HepG2 (cell line): ENCODE measurements around the gene RPP25L. TPM values are rescaled to one million over a fixed set of nuclear protein-coding genes. Genes with fewer than 3 reads are reported as not detected.

Source experiments
- ATAC-seq: fragments of 200-7000 bp; cut with Tn5 transposase; 3 replicates; pipeline ENCODE4 v1.9.1; 2020; ENCODE audit warnings: mild to moderate bottlenecking, moderate library complexity
- BruUV-seq: library from RNA; stranded (reverse); fragments of 400-500 nt; replicated peaks from 2 replicates; lab custom pipeline; 2021; lab: Mats Ljungman, UMichigan
- CTCF ChIA-PET: fragments of 300-600 bp; formaldehyde crosslinking; extraction: SDS; loops from one replicate; lab custom pipeline; 2021; ENCODE audit warnings: low total read pairs, inconsistent platforms, low intra/inter-chr PET ratio; lab: Yijun Ruan, JAX
- POLR2A ChIA-PET: fragments of 350-600 bp; sonication (Branson Sonifier 250); formaldehyde crosslinking; loops from one replicate; lab custom pipeline; 2020; ENCODE audit warnings: antibody characterized with exemption, inconsistent platforms; lab: Yijun Ruan, JAX
- DNase-seq: peaks from one replicate; pipeline ENCODE4 v3.0.0-alpha.2; 2015; ENCODE audit warnings: low spot score
- FAIRE-seq: peaks from 3 replicates; lab custom pipeline; 2011; peaks lifted over from hg19 to GRCh38; lab: Jason Lieb, UNC
- H2AFZ ChIP-seq: one replicate; pipeline ENCODE4 v1.6.1; 2011; ENCODE audit warnings: low read length, inconsistent platforms
- H3K27ac ChIP-seq: fragments of 300-600 bp; 3 replicates; pipeline ENCODE4 v1.8.0; 2011; ENCODE audit warnings: mixed run types, mild to moderate bottlenecking, mixed read lengths, low read length, inconsistent platforms; ENCODE audit not compliant: insufficient read depth; ENCODE audit errors: extremely low read length
- H3K27me3 ChIP-seq, 2 experiments: fragments of 200-600 bp in 1 of 2; 2 replicates in 1 of 2; 3 replicates in 1 of 2; pipeline versions ENCODE4 v1.6.0 to v1.8.0; 2011; ENCODE audit warnings: low read length in 2 of 2, mild to moderate bottlenecking in 2 of 2, moderate library complexity in 2 of 2, inconsistent platforms in 1 of 2; ENCODE audit not compliant: insufficient read depth in 2 of 2, control insufficient read depth in 1 of 2
- H3K36me3 ChIP-seq, 2 experiments: fragments of 200-600 bp in 1 of 2; replicated peaks in 1 of 2; 2 replicates in 1 of 2; 3 replicates in 1 of 2; pipeline versions ENCODE4 v1.5.1 to v1.8.0; 2011; ENCODE audit warnings: low read length in 2 of 2, inconsistent platforms in 1 of 2; ENCODE audit not compliant: insufficient read depth in 2 of 2, control insufficient read depth in 1 of 2
- H3K4me1 ChIP-seq: 2 replicates; pipeline ENCODE4 v1.5.1; 2012; ENCODE audit warnings: low read length, inconsistent platforms; ENCODE audit not compliant: insufficient read depth
- H3K4me2 ChIP-seq: 2 replicates; pipeline ENCODE4 v1.6.0; 2011; ENCODE audit warnings: low read depth, low read length, inconsistent platforms
- H3K4me3 ChIP-seq, 3 experiments: fragments of 200-600 bp in 1 of 3; sonication (generic), shearing (Covaris generic) in 1 of 3; replicated peaks in 1 of 3; 2 replicates each; pipeline ENCODE4 v1.5.1; 2011 to 2016; ENCODE audit warnings: low read length in 3 of 3, inconsistent platforms in 2 of 3, low read depth in 2 of 3, mild to moderate bottlenecking in 2 of 3, control low read depth in 1 of 3, mixed read lengths in 1 of 3; ENCODE audit not compliant: insufficient read depth in 1 of 3
- H3K79me2 ChIP-seq: one replicate; pipeline ENCODE4 v1.6.1; 2011; ENCODE audit warnings: low read length, inconsistent platforms; ENCODE audit not compliant: insufficient read depth
- H3K9ac ChIP-seq: 2 replicates; pipeline ENCODE4 v1.6.0; 2011; ENCODE audit warnings: mild to moderate bottlenecking, low read depth, low read length, inconsistent platforms; ENCODE audit not compliant: insufficient read depth
- H3K9me3 ChIP-seq: 2 replicates; pipeline ENCODE4 v1.5.1; 2012; ENCODE audit warnings: mild to moderate bottlenecking, low read length
- H4K20me1 ChIP-seq: 2 replicates; pipeline ENCODE4 v1.6.0; 2011; ENCODE audit warnings: inconsistent platforms, mild to moderate bottlenecking, low read length, moderate library complexity; ENCODE audit not compliant: insufficient read depth
- HNF4A ChIP-seq: sonication (generic); formaldehyde crosslinking; IDR thresholded peaks from 2 replicates; pipeline ENCODE4 v1.4.0; 2020; ENCODE audit warnings: missing genetic modification reagents
- NR1H2 ChIP-seq: sonication (generic); formaldehyde crosslinking; IDR thresholded peaks from 2 replicates; pipeline ENCODE4 v1.8.1; 2022; ENCODE audit warnings: low read depth, missing genetic modification reagents, borderline replicate concordance
- SIN3B ChIP-seq: fragments of 150-350 bp; IDR thresholded peaks from 2 replicates; pipeline ENCODE4 v1.6.1; 2014; ENCODE audit warnings: low read length
- TBP ChIP-seq: sonication (generic); formaldehyde crosslinking; IDR thresholded peaks from 2 replicates; pipeline ENCODE4 v1.5.0; 2020; ENCODE audit warnings: missing genetic modification reagents
- ZMYM3 ChIP-seq: sonication (generic); formaldehyde crosslinking; IDR thresholded peaks from 2 replicates; pipeline ENCODE4 v1.5.1; 2020; ENCODE audit warnings: mild to moderate bottlenecking, missing genetic modification reagents
- ZNF292 ChIP-seq: sonication (generic); formaldehyde crosslinking; IDR thresholded peaks from 2 replicates; pipeline ENCODE4 v1.8.1; 2022; ENCODE audit warnings: mild to moderate bottlenecking, low read depth, missing genetic modification reagents, borderline replicate concordance
- ZNF562 ChIP-seq: sonication (generic); formaldehyde crosslinking; IDR thresholded peaks from 2 replicates; pipeline ENCODE4 v1.8.0; 2022; ENCODE audit warnings: missing genetic modification reagents, borderline replicate concordance
- WGBS: methylation state at CpG from one replicate; pipeline ENCODE4 v1.1.6; 2017; ENCODE audit warnings: low lambda C conversion rate; 5-methylcytosine and 5-hydroxymethylcytosine counted together
- in situ Hi-C: cut with HindIII; loops from 2 replicates; pipeline ENCODE4 v1.10.0; 2017; ENCODE audit warnings: low pct_unique_long_range_greater_than_20kb; ENCODE audit not compliant: extremely low pct_ligation_motif_present
- intact Hi-C: fragments of 100-400 bp; cut with micrococcal nuclease; formaldehyde crosslinking; loops from one replicate; pipeline ENCODE4 v1.10.0; 2022; ENCODE audit not compliant: unreplicated experiment
- polyA plus RNA-seq, 8 experiments: library from polyadenylated mRNA; depleted of rRNA in 3 of 8; stranded (reverse) in 7 of 8; unstranded in 1 of 8; fragments of >200 nt; fragmentation: Illumina TruSeq in 4 of 8; extraction: Trizol in 4 of 8; gene quantifications; 2 replicates each; pipeline versions ENCODE4 v1.2.1 to v1.2.3, GENCODE V29; 2011 to 2016; ENCODE audit warnings: low read depth in 4 of 8, missing spikeins in 1 of 8, mixed read lengths in 1 of 8; ENCODE audit not compliant: insufficient read depth in 1 of 8
- total RNA-seq, 5 experiments: library from RNA; depleted of rRNA; stranded (reverse); fragments of >200 nt; fragmentation: Illumina TruSeq; extraction: Trizol; gene quantifications; 2 replicates each; pipeline ENCODE4 v1.2.3, GENCODE V29; 2016; ENCODE audit warnings: low read depth in 1 of 5
- TF ChIP-seq, protein P1 (sequence below): sonication (generic); formaldehyde crosslinking; IDR thresholded peaks from 2 replicates; pipeline ENCODE4 v1.4.0; 2020; ENCODE audit warnings: mild to moderate bottlenecking, low read depth, missing genetic modification reagents

The RPP25L gene
- total and polyA plus RNA-seq, 2 of the 13 experiments (the other 11 are each of a cell fraction or from before 2014, with no cell fraction given) = 24.5 to 27.3 TPM

DNA sequence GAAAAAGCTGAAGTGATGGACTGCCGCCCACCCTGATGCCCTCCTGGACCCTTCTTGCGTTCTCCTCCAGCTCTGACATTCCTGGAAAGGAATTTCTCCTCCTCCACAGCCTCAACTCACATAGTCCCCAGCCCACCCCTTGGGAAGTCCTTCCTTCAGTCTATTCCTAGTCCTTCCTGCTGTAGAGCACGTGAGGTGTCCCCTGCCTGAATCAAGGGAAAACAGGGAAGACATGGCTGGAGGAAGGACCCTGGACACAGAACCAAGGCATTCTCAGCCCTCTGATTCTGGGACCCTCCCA, 13.2 kb upstream of the RPP25L start:
- no peaks in the 10 kb centered on the region for H3K9me3 ChIP-seq
- in situ Hi-C loops = no loop called here
- no TSS peak for BruUV-seq
- H3K4me3 ChIP-seq = no peak overlapping the region
- TF ChIP-seq SIN3B (no peak), ZMYM3 (CRISPR knock-in tag) (peak; percentile 28; the same call in 1 of the 2 replicates)
- ATAC-seq (no peak), DNase-seq (no peak), FAIRE-seq (no peak)
- WGBS = 14% methylated on average over 3 of the region's 3 CpGs
- H3K4me2 ChIP-seq = no peak overlapping the region
- peaks cover 32% of the 10 kb centered on the region for H3K4me1 ChIP-seq
- POLR2A ChIA-PET = no interaction called here
- no peak overlapping the region for H2AFZ ChIP-seq
- no peak overlapping the region for H3K9ac ChIP-seq
- H4K20me1 ChIP-seq = no peaks in the 10 kb centered on the region
- H3K27me3 ChIP-seq = peaks cover 4 to 20% of the 10 kb centered on the region in 2 experiments; a peak in 3 of 5 replicates
- no peak overlapping the region for H3K27ac ChIP-seq
- H3K36me3 ChIP-seq = no peaks in the 10 kb centered on the region
- CTCF ChIA-PET = no interaction called here
- intact Hi-C loops = no loop called here
- H3K79me2 ChIP-seq = no peaks in the 10 kb centered on the region

DNA sequence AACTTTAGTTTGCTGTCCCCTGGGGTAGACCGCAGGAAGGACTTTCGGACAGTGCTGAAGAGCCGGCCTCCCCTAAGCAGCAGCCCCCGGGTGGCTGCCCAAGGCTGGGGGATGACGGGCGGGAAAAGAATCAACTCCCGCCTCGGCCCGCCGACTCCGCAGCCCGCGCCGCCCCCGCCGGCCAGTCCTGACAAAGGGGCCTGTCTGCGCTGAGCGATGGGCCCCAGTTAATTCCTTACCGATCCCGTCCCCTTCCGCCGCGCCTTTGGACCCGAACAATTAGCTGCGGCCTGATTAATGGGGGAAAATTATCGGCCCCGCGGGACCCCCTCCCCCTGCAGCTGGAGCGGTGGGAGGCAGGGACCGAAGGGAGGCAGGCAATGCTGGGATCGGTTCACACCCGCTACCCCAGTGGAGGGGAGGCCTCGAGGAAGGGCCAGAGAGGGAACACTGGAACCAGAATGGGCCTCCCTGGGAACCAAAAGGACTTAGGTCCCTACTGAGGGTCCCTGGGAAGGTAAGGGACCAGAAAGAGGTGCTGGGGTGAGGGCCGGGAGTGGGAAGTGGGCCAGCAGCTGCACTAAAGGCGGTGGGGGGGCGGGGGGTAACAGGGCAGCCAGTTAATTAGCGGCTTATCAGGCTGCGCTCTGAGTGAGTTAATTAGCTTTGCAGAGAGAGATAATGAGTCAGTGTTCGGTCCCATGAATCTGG, 12.7 kb upstream of the RPP25L start:
- BruUV-seq = no TSS peak
- DNase-seq (no peak), FAIRE-seq (no peak)
- intact Hi-C loops (no loop called here), in situ Hi-C loops (no loop called here)
- ChIA-PET CTCF (no interaction called here), POLR2A (no interaction called here)
- 67% methylated on average over 38 of the region's 39 CpGs for WGBS
- no peak overlapping the region for H3K27ac ChIP-seq
- no peaks in the 10 kb centered on the region for H3K79me2 ChIP-seq
- H3K4me1 ChIP-seq = peaks cover 29% of the 10 kb centered on the region
- no peaks in the 10 kb centered on the region for H3K9me3 ChIP-seq
- no peak overlapping the region for H2AFZ ChIP-seq
- H4K20me1 ChIP-seq = no peaks in the 10 kb centered on the region
- H3K4me3 ChIP-seq = no peak overlapping the region
- H3K4me2 ChIP-seq = no peak overlapping the region
- no peaks in the 10 kb centered on the region for H3K36me3 ChIP-seq
- H3K27me3 ChIP-seq = peaks cover 4 to 20% of the 10 kb centered on the region in 2 experiments; a peak in 3 of 5 replicates
- H3K9ac ChIP-seq = no peak overlapping the region
- no peak for TF ChIP-seq TBP (CRISPR knock-in tag)
- TF ChIP-seq NR1H2 (CRISPR knock-in tag) = no peak
- TF ChIP-seq, protein P1, sequence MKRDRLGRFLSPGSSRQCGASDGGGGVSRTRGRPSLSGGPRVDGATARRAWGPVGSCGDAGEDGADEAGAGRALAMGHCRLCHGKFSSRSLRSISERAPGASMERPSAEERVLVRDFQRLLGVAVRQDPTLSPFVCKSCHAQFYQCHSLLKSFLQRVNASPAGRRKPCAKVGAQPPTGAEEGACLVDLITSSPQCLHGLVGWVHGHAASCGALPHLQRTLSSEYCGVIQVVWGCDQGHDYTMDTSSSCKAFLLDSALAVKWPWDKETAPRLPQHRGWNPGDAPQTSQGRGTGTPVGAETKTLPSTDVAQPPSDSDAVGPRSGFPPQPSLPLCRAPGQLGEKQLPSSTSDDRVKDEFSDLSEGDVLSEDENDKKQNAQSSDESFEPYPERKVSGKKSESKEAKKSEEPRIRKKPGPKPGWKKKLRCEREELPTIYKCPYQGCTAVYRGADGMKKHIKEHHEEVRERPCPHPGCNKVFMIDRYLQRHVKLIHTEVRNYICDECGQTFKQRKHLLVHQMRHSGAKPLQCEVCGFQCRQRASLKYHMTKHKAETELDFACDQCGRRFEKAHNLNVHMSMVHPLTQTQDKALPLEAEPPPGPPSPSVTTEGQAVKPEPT (CRISPR knock-in tag) = no peak
- TF ChIP-seq ZNF562 = no peak
- TF ChIP-seq HNF4A = no peak
- no peak for TF ChIP-seq ZNF292 (CRISPR knock-in tag)
- TF ChIP-seq, all 625 proteins: peak for 0
- ATAC-seq = no peak
